A549 treated with AZD9567 at 1 μM for 4 hours (cell line): ENCODE measurements around the gene SLC26A6. TPM values are rescaled to one million over a fixed set of nuclear protein-coding genes. Genes with fewer than 3 reads are reported as not detected.

Experiments used
- total RNA-seq: library from RNA; stranded (reverse); fragments of 200-300 nt; extraction: Qiagen RNA extraction; gene quantifications from 5 replicates; pipeline ENCODE4 v1.2.3, GENCODE V29; 2022; ENCODE audit not compliant: insufficient read depth

Gene SLC26A6
- total RNA-seq, result 8.4 to 23.6 TPM (median 18.4 TPM) in 5 replicates

GRCh38 chr3:48635222-48636021, at the start of gene SLC26A6:
Gene SLC26A6 (minus strand): TSS chr3:48635461. CDS start chr3:48635393, 68 bp downstream.

DNA sequence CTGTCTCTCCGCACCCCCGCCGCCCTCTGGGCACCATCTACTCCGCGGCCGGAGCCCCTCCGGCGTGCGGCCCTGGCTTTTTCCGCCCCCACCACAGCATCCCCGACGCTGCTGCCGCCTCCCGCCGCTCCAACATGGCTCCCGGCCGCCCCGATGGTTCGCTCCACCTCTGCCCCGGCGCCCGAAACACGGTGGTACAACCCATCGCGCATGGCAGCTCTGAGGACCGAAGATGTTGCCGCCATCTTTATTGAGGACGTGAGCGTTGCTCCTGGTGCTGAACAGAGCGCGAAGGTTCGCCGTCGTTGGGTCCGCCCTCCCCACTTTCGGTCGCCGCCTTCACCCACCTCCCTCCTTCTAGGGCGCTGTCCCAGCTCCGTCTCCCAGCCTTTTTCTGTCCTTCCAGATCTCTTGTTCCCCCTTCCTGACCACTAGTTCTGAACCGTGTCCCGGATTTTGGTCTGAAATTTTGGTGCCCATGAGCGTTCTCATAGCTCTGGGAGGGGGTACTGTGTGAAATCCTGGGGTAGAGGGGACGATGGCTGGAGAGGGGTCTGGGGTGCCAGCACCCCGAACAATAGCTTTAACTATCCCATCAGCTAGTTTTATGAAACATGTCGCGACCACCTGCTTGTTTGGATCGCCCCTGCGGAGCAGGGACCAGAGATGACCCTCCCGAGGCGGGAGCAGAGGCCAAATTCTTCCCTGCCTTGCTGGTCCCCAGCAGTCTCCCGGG, 27.7 kb upstream of the SLC26A6 start, which contains the start of gene CELSR3:
CELSR3 (minus strand) TSS at position 134 of the 736 bp plus-strand sequence. CDS start 252 bp downstream, outside the sequence.

DNA sequence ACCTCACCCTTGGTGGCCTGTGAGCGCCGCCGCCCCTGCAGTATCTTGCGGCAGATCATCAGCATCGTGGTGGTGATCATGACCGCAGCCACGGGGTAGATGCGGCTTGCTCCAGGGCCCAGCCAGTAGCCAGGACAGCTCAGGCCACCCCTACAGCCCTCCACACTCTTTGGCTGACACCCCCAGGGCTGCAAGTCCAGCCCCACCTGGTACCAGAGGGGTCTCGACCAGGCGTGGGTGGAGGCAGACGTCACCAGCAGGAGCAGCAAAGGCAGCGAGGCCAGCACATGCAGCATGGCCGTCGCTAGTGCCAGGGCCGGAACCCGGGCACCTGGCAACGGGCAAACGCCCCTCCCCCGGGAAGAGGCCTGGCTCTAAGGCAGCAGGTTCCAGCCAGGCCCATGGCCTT, 13.8 kb downstream of the SLC26A6 start, which contains the start of gene TMEM89:
TMEM89 (minus strand) TSS at position 309 of the 409 bp plus-strand sequence; CDS start at position 296, 13 bp downstream.

DNA sequence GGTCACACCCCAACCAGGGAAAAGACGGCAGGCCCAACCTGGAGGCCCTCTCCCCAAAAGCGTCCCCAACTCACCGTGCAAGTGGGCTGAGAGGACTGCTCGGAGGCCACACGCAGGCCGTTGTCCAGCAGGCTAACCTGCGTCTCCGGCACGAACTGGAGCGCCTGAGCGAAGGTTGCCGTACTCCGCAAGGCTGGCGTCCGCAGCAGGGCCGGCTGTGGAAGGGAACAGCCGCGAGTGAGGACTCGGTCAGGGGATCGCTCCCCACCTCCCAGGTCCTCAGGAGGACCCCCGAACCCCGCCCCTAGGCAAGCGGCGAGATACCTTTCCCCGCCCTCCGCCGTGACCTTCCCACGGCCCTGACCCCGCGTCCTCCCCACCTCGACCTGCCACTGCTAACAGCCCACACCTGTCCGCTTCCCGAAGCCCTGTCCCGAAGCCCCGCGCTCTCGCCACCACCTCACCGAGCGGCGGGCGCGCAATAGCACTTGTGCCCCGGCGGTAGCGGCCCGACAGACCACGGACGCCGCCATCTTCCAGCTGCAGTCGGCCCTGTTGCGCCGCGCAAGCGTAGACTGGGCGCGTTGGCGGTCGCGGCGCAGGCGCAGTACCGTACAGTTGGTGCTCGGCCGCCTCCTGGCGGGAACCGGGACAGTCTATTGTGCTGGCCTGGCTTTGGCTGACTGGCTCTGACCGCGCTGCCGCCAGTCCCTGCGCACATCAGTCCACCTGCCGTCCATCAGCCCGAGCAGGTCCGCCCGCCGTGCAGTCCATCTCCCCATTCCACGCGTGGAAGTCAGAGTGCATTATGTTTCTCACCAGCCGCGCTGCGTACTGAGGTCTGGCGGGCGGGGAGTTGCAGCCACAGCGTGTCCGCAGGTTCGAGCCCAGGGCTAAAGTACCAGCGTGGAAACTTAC, 25.9 kb downstream of the SLC26A6 start, which contains the start of gene UQCRC1:
UQCRC1 (minus strand) TSS at position 559 of the 918 bp plus-strand sequence; CDS start at position 533, 26 bp downstream.

GRCh38 chr3:48595075-48595525, 40.2 kb downstream of the SLC26A6 start, which contains the start of gene COL7A1:
Gene COL7A1 (minus strand): TSS chr3:48595329. CDS start chr3:48595159, 170 bp downstream.

Other genes with a start within 250 kb of the SLC26A6 start
- gene PLXNB1, start 205.4 kb downstream of the SLC26A6 start, total RNA-seq, result 13.6 to 22.0 TPM (median 16.2 TPM) in 5 replicates
- 24.0 to 33.2 TPM (median 26.9 TPM) in 5 replicates for gene CCDC51, start 195.3 kb downstream of the SLC26A6 start, total RNA-seq
- gene TMA7, start 195.2 kb downstream of the SLC26A6 start, total RNA-seq, result 283 to 301 TPM (median 288 TPM) in 5 replicates
- gene ATRIP, start 188.7 kb downstream of the SLC26A6 start, total RNA-seq, result 10.4 to 11.7 TPM (median 10.9 TPM) in 5 replicates
- gene SHISA5, start 131.3 kb downstream of the SLC26A6 start, total RNA-seq, result 104 to 129 TPM (median 116 TPM) in 5 replicates
- gene PFKFB4, start 78.7 kb downstream of the SLC26A6 start, total RNA-seq, result 9.4 to 15.1 TPM (median 12.8 TPM) in 5 replicates
- 5.2 to 10.0 TPM (median 9.6 TPM) in 5 replicates for gene UCN2, start 71.7 kb downstream of the SLC26A6 start, total RNA-seq
- gene COL7A1, start 40.1 kb downstream of the SLC26A6 start, total RNA-seq, result 78.4 to 198 TPM (median 177 TPM) in 5 replicates
- 169 to 205 TPM (median 174 TPM) in 5 replicates for gene UQCRC1, start 25.8 kb downstream of the SLC26A6 start, total RNA-seq
- 0.23 TPM in 1 of 5 replicates, not detected in the others for gene TMEM89, start 13.7 kb downstream of the SLC26A6 start, total RNA-seq
- gene CELSR3, start 27.4 kb upstream of the SLC26A6 start, total RNA-seq, result 2.9 to 4.8 TPM (median 4.2 TPM) in 5 replicates
- 9.9 to 13.6 TPM (median 11.5 TPM) in 5 replicates for gene NCKIPSD, start 50.5 kb upstream of the SLC26A6 start, total RNA-seq
- gene IP6K2, start 81.8 kb upstream of the SLC26A6 start, total RNA-seq, result 46.0 to 54.1 TPM (median 51.6 TPM) in 5 replicates
- 15.5 to 19.1 TPM (median 18.8 TPM) in 5 replicates for gene PRKAR2A, start 212.4 kb upstream of the SLC26A6 start, total RNA-seq